HG03565 (cell line): ENCODE data around the gene GPANK1.
"Not testable (repeated sequence)": the region's sequence is repeated elsewhere in the genome, so short reads cannot be mapped to it uniquely, and the experiment has no call there.

Source experiments
- ATAC-seq: cut with Tn5 transposase; IDR thresholded peaks from one replicate; pipeline ENCODE4 v1.9.1; 2021; ENCODE audit warnings: mild to moderate bottlenecking, moderate library complexity; ENCODE audit not compliant: unreplicated experiment

Gene GPANK1

GRCh38 chr6:31664790-31665500, at the start of gene GPANK1:
Gene GPANK1, minus strand, starts transcription at chr6:31664997. Its CDS starts 519 bp downstream, at chr6:31664478.
- no peak for ATAC-seq

GRCh38 chr6:31713991-31714684, 49.3 kb upstream of the GPANK1 start:
- ATAC-seq: no peak

- no peak for ATAC-seq
Observed at GRCh38 chr6:31713465-31713864, 48.7 kb upstream of the GPANK1 start.

- no peak for ATAC-seq
Observed at GRCh38 chr6:31712296-31712695, 47.5 kb upstream of the GPANK1 start.

DNA sequence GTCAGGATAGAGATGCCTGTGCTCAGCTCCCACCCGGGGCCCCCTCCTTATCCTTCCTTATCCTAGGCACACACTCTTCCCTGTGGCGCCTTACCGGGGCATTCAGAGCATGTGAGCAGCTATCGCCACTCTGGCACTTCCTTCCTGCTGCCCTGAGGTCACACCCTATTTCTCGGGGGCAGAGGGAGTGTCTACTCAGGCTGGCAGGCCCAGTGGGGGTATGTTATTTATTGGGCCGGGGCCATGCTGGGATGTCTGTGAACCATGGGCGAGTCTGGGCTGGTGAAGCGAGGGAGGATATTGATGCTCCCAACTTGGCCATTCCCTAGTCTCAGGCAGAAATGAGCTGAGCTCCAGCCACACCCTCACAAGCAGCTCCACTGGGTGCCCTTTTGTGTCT, 46.4 kb upstream of the GPANK1 start:
- ATAC-seq: no peak

DNA sequence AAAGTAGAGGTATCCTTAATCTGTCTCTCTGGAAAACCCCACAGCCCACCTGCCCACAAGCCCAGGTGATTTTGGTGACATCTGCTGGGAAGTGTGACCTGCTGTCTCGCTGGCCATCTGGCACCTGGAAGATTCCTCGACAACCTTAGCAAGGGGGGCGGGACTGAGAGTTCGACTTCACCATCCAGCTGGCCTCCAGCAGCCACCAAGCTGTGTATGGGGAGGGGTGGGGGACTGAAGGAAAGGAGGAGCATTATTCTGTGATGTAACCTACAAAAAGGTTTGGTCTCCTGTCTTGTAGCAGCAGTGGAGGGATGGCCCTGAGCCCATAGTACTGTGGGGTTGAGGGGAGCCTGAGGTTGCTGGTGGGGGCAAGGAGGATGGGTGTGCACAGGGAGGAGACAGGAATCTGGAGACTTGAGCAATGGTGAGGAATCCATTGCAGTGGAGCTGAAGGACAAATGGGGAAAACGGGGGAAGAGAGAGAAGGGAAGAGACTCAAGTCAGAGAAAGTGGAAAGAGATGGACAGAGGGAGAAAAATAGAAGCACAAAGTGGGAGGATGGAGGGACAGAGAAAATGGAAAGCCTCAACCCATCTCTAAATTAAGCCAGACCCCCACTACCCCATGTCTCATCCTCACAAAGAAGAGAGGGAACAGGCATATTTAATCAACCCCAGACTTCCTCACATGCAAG, 45.9 kb upstream of the GPANK1 start:
- no peak for ATAC-seq

GRCh38 chr6:31709157-31709556, 44.4 kb upstream of the GPANK1 start:
- ATAC-seq: not testable (repeated sequence)

- no peak for ATAC-seq
Observed at GRCh38 chr6:31708224-31708623, 43.4 kb upstream of the GPANK1 start.

- no peak for ATAC-seq
Observed at GRCh38 chr6:31707701-31708100, 42.9 kb upstream of the GPANK1 start.

DNA sequence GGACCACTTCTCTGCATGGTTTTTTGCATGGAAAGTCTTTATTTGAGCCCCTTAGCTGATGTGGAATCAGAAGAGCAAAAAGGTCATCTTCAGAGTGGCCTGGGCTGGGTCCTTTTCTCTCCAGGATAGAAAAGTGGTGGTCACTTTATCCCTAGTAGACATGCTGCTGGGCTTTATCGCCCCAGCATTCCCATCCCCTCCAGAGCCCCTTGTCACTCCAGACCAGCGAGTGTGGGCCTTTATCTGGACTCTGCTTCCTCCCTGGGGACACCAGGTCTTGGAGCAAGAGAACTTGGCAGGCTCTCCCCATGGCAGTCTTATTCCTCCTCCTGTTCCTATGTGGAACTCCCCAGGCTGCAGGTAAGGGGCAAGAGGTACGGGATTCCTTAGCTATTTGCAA, 41.8 kb upstream of the GPANK1 start, which contains the start of gene LY6G6F:
Gene LY6G6F, plus strand, starts transcription at position 268 of the 400 bp plus-strand sequence. Its CDS starts 41 bp downstream, at position 309.
- ATAC-seq: no peak

DNA sequence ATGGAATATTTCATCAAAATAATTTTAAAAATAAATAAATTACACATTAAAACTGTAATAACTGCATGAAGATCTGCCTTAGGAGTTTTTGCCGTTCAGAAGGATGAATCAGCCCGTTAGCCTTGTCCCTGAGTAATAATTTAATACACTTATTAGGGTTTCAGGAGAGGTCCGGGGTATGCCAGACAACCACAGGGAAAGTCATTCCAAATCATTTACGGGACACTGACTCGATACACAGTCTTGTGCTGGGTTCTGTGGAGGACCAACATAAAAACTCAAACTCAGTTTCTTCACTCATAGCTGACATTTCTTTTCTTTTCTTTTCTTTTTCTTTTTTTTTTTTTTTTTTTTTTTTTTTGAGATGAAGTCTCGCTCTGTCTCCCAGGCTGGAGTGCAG, 41.1 kb upstream of the GPANK1 start:
- ATAC-seq: no peak

DNA sequence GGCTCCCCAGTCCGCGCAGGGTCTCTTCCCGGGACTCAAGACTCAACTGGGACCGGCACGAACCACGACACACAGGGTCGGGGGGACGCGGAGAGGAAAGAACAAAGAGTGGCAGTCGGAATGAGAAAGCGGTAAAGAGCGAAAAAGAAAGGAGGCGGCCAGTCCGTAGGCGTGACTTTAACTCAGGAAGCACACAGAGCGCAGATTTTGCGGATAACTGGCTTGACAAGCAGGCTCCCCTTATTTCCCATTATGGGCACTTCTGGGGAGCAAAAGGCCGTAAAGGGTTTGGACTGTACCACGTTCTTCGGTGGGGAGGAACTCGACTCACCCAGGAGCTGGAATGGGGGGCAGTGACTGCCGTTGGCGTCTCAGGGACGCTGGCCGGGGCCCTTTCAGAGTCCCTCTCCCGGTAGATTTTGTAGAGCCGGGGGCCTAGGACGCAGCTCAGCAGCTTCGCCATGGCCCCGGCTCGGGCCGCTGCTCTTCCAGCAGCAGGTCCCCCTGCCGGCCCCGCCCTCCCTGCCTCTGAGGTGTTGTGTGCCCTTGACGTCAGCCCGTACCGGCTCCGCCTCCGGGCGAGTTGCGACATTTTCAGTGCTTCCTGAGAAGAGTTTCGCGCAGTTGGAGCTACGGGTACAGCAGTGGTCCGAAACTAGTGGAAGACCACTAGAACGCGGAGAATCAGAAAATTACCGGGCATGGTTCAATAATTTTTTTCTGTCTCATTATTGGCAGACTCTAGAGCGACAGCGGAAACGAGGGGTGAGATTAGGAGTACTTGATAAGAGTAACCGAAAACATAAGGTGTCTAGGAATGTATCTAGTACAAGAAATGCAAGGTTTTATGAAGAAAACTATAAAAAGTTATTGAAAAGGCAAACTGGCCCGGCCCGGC, 38.3 kb upstream of the GPANK1 start, which contains the start of gene ABHD16A:
Gene ABHD16A, minus strand, starts transcription at position 506 of the 898 bp plus-strand sequence. Its CDS starts 43 bp downstream, at position 463.
- peak; percentile 80 for ATAC-seq

DNA sequence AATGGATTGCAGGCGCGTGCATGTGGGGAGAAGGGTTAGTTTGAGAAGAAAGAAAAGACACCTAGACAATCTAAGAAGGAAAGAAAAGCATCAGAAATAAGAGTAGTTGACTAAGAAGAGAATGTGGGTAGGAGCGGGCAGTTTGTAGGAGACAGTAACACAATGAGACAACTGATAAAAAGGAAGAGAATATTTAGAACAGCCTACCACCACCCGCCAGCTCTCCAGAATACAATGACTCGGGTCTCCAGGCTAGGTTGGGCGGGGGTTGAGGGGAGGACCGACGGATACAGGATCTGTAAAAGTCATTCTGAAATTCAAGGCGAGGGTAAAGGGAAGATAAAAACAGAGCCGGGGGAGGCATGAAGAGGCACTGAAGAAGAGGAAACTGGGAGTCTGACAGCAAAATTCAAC, 37.6 kb upstream of the GPANK1 start:
- ATAC-seq: no peak

- no peak for ATAC-seq
Observed at GRCh38 chr6:31701666-31702404, 37.0 kb upstream of the GPANK1 start.

DNA sequence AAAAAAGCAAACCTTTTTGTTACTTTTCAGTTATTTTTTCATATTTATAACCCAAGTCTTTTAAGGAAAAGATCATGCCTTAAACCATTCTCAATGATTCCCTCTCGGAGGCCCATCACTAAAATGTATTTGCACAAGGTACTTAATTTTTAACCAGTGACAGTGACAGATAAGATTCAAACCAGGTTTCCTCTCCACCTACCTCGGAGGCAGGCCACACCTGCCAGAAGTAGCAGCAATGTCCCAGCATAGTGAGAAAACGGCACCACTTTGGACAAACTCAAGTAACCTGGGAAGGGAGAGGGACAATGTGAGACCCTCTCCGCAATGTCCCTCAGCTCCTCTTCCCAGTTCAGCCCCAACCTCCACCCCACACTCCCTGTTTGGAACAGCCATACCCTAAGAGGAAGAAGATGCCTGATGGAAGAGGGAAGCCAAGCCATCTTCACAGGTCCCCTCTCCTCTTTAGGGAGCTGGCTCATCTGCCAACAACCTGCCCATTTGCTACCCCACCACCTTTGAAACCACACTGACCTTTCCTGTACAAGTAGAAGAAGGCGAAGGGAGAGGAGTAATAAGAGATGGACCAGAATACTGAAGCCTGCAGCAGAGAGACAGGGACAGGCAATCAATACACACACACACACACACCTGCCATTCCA, 36.1 kb upstream of the GPANK1 start:
- ATAC-seq: no peak

- ATAC-seq: no peak
Observed at GRCh38 chr6:31697555-31697954, 32.8 kb upstream of the GPANK1 start.

DNA sequence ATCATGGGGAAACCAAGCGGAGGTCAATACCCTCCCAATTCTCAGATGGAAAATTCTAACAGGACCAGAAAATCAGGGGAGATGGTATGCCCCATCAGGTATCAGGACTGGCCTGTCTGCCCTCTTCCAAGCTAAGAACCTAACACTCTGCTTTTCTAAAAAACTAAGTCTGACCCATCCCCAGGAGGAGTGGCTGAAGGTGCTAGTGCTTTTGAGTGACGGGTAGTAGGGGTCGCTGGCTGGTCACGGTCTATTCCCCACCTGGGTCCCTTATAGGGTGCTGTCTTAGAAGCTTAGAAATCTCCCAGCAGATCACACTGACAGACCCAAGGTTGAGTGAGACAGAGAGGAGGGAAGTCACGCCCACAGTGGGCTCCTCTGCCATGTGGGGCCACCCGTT, 28.7 kb upstream of the GPANK1 start:
- no peak for ATAC-seq

- no peak for ATAC-seq
Observed at GRCh38 chr6:31692886-31693285, 28.1 kb upstream of the GPANK1 start.

- ATAC-seq: no peak
Observed at GRCh38 chr6:31692353-31692752, 27.6 kb upstream of the GPANK1 start.
